GM21737 (cell line): Measurements from ENCODE around the gene LAGE3.

Source experiments
- ATAC-seq: cut with Tn5 transposase; IDR thresholded peaks from one replicate; pipeline ENCODE4 v1.9.1; 2021; ENCODE audit warnings: mild to moderate bottlenecking, moderate library complexity; ENCODE audit not compliant: unreplicated experiment

Gene LAGE3

DNA sequence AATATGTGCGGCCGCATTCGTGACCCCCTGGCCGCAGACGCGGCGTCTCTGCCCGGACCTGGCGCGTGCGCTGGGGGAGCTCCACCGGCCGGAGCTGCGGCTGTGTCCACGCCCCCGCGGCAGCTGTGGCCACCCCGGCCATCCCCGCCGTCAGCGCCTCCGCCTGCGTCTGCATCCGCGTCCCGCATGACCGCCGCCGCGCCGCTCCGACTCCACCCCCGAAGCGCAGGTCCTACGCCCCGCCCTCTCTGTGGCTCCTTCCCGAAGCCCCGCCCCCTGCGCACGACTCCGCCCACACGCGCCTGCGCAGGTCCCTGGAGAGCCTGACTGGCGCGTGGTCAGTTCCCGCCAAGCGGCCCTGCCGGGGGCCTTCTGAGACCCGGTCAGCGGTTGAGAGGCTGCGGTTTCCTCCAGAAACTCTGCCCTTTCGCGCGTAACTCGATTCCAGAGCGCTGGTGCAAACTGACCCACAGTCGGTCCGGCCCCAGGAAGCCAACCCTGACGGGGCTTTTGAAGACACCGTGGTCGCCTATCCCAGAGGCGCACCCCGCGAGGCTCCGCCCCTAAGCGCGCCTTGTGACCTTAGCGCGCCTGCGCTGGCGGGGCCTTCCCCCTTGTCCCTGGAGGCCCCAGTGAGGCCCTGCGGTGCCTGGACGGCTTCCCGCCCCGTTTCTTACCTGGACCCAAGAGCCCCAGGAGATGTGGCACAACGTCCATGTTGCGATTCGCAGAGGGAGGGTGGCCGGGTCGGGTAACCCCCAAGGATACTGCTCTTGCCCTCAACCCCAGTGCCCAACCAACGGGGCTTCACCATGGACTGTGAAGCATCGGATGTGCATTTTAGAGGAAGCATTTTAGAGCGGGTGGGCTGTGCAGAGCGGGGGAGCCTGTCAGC, at the start of gene LAGE3:
Gene LAGE3, minus strand, starts transcription at position 554 of the 895 bp plus-strand sequence. Its CDS starts 366 bp downstream, at position 188.
- ATAC-seq: peak; percentile 84

- peak; percentile 72 for ATAC-seq
Measured at GRCh38 chrX:154526901-154527675, 48.0 kb upstream of the LAGE3 start.

DNA sequence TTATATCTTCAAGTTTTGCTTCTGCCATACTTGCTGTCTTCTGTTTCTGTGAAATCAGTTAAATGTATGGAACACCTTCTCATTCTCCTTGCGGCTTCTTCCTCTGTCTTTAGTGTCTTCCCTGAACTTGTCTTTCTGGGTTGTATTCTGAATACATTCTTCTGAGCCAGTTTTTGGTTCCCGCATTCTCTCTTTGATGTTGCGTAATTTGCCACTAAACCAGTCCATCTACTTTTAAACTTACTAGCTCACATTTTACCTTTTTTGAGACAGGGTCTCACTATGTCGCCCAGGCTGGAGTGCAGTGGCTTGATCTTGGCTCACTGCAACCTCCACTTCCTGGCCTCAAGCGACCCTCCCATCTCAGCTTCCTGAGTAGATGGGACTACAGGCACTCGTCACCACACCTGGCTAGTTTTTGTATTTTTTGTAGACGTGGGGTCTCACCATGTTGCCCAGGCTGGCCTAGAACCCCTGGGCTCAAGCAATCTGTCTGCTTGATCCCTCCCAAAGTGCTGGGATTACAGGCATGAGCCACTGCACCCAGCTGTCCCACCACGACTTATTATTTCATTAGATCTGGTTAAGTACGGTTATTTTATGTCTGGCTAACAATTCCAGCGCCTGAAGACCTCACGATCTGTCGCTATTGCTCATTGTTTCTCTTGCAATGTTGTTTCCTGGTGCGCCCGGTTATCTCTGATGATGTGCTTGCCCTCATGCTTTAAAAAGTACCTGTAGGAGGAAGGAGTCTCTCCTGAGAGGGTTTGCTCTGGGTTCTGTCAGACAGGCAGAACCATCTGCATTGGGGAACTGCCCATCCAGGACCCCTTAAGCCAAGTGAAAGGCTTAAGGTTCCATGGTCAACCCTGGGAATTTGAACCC, 46.8 kb upstream of the LAGE3 start:
- no peak for ATAC-seq

GRCh38 chrX:154519389-154519788, 40.3 kb upstream of the LAGE3 start:
- ATAC-seq: no peak

GRCh38 chrX:154517101-154517781, 38.2 kb upstream of the LAGE3 start:
- ATAC-seq: no peak

DNA sequence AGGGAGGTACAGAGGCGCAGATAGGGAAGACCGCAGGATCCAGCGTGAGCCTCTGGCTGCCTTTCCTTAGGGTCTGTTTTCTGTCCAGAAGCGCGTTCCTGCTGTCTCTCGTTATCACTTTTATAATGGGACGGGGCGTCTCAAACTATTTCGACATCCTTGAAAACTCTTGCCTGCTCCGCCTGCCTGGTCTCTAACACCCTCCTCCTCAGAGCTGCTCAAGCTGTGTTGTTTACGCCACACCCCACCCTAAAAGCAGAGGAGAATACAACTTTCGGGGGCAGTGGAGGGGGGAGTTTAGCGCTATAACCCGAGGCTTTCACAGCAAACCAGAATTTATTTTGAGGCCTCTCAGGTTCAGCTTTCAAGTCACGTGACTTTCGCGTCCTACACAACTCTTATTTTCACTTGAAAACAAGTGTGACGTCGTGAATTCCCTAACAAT, 37.6 kb upstream of the LAGE3 start:
- no peak for ATAC-seq

DNA sequence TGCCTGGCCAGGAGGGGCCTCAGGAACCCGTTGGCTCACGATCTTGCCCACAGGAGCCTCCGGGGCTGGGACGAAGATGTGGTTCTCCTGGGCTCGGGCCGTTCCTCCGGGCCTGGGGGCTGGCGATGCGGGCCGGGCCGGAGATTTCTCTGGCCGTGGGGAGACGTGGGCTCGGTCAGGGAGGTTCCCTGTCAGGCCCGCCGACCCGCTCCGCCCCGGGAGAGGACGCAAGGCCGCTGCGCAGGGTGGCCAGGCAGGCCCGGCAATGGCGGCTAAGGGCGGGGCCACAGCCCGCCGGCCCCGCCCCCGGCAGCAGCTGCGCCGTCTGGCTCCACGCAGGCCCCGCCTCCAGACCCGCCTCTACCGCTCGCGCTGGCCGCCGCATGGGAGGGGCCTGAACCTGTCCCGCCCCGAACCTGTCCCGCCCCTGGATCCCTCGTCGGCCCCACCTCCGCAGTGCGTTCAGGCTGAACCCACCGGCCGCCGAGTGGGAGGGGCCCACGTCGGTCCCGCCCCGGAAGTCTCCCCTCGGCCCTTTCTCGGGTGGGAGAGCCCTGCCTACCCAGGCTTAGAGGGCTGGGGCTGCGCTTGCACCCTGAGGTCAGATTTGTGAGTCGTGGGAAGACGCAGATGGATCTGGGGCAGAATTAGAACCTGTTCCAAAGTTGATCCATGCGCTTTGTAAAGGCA, 37.0 kb upstream of the LAGE3 start, which contains the start of gene FAM3A:
Gene FAM3A, minus strand, starts transcription at position 267 of the 690 bp plus-strand sequence. CDS start 460 bp downstream, outside the sequence.
- ATAC-seq: peak; percentile 93

DNA sequence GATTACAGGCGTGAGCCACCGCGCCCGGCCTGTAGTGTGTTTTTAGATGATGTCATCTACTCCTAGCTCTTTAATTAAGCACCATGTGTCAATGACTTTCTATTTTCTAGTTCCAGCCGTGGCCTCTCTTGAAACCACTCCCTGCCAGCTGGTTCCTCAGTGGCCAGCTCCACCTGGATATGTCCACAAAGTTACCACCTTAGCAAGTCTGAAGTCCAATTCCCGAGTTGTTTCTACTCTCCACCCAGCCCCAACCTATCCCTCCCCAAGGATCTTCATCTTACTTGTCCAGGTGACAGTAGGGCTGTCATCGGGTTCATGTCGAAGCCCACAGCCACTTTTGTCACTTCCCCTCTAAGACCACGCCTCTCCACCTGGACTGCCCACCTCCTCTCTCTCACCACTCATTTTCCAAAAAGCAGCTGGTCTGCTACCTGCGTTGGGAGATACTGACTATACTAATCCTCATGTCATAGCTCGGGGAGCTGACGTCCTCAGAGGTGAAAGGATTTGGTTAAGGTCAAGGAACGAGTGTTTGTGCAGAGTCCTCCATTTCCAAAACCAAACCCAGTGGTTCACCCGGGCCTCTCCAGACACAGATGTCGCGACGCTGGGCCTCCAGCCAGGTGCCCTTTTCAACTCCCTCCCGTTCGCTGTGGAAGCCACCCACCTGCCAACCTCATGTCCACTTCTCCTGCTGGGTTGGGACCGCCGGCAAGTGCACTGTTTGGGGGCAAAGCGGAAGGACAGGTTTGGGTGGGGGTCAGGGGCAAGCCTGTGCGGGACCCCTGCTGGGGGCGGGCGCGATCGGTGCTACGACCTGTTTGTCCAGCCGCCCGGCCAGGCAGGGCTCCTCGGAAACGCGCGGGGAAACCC, 36.2 kb upstream of the LAGE3 start:
- no peak for ATAC-seq

- ATAC-seq: no peak
Measured at GRCh38 chrX:154513716-154514115, 34.6 kb upstream of the LAGE3 start.

- ATAC-seq: no peak
Measured at GRCh38 chrX:154512879-154513553, 33.9 kb upstream of the LAGE3 start.

DNA sequence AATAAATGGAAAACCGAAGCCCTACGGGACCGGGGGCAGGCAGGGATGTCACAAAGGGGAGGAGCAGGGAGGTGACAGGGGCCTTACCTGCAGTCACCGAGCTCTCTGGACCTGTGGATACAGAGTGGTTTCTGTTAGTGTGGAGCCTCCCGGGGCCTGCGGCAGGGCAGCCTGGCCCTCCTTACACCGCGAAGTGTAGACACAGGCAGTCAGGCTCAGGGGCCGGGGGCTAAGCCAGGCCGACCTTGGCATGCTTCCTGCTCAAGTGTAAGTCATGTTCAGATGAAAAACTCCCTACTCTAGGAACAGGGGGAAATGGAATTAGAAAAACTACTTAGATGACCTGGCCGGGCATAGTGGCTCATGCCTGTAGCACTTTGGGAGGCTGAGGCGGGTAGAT, 32.7 kb upstream of the LAGE3 start:
- no peak for ATAC-seq

DNA sequence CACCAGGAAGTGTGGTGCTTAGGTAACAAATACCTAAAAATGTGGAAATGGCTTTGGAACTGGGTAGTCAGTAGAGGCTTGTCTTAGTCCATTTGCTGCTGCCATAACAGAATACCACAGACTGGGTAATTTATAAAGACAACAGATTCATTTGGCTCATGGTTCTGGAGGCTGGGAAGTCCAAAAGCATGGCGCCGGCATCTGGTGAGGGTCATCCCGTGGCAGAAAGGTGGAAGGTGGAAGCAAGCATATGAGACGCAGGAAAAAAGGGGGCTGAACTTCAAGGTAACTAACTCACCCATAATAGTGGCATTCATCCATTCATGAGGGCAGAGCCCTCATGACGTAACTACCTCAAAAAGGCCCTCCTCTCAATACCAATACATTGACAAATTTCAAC, 30.4 kb upstream of the LAGE3 start:
- ATAC-seq: no peak

DNA sequence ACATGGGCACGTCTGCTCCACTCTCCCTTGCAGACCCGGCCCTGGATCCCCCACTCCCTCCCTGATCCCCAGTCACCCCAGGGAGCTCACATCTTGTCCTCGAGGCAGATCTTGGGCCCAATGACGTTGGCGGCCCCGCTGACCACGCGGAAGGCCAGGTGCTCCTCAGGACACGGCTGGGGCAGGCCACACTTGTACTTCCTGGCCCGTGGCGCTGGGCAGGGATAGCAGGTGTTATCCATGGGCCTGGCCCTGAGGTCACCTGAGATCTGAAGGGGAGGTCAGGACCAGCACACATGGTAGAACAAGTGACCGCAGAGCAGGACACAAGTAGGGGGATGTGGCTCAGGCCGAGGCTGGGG, 29.3 kb upstream of the LAGE3 start:
- ATAC-seq: no peak

- no peak for ATAC-seq
Measured at GRCh38 chrX:154507673-154508383, 28.7 kb upstream of the LAGE3 start.

DNA sequence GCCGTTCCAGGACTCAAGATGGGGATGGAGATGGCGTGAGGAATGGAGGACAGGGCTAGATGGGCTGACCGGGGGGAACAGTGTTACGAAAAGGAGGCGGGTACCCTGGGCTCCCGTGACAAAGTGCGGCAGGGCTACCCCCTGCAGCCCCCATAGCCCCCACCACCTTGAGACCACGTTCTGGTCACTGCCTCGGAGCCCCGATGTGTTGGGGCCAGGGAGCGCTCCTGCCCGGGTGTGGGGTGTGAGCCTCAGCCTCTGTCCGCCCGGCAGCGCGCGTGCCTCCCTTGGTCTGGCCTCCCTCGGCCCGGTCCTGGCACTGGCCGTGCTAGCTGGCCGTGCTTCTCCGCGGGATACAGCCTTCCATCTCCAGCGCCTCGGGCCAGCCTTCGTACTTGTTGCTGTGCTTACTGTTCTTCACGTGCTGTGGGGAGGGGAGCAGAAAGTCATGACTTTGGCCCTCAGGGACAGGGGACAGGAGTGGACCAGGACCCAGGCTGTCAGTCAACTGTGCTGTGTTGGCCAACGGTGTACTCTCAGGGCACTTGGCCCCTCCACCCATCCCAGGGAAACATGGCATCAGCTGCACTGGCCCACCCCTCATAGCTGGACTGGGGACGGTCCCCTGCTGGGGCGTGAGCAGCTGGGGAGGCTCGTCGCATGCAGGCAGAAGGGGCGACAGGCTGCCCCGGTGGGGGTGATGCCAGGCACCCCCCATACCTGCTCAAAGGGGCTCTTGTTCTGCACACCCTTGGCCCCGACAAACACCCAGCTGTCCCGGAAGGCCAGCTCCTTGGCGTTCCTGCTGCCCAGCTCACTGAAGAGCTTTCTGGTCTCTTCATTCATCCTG, 27.6 kb upstream of the LAGE3 start:
- ATAC-seq: no peak

DNA sequence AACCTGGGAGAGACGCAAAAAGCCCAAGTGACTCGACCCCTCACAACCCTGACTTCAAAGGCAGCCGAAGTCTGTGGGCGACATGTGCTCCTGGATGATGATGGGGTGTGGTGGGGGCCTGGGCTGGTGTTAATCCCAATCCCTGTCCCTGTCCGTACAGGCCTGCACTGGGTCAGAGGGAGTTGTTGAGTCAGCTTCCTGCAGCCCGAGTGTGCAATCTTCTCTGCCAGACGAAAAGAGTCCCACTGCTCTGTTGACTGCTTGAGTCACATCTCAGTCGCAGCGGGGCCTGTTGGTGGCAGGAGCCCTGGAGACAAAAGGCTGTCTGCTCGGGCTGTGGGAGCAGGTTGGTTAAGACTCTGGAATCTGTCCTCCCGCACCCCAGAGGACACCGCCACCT, 26.7 kb upstream of the LAGE3 start:
- no peak for ATAC-seq

DNA sequence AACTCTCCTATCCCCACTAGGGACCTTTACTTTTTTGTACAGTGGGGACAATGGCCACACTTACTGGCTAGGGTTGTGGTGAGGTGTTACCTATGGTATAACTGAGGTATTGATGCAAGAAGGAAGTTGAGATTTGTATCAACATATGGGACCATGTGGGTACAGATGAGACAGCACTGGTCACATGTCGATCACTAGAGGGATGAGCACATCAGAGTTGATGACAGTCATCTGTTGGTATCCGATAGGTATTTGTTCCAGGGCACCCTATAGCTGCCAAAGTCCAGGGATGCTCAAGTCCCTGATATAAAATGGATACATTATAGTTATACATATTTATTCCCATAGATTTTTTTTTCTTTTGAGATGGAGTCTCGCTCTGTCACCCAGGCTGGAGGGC, 23.9 kb upstream of the LAGE3 start:
- ATAC-seq: no peak
